Left ventricle myocardium superior (tissue), 1 donor: ENCODE data around the gene SHMT2. TPM values are rescaled to one million over a fixed set of nuclear protein-coding genes. Genes with fewer than 3 reads are reported as not detected.

Source experiments
- ATAC-seq: fragments of 200-7000 bp; cut with Tn5 transposase; one replicate; pipeline ENCODE4 v1.9.1; 2020; ENCODE audit warnings: mild to moderate bottlenecking, moderate library complexity
- DNase-seq: peaks from one replicate; pipeline ENCODE4 v3.0.0-alpha.2; 2020
- intact Hi-C: fragments of 100-400 bp; cut with micrococcal nuclease; formaldehyde crosslinking; loops from one replicate; pipeline ENCODE4 v1.11.0; 2022
- total RNA-seq: library from RNA; stranded (reverse); fragmentation: NEBNext Ultra II Directional; extraction: Animal tissue kit (Norgen Biotek cat#: 25700); gene quantifications from one replicate; pipeline ENCODE4 v1.2.1, GENCODE V29; 2021
- donor health status: DM: no; HTN: yes; CAD: no; lungs with severe emphysema.

The SHMT2 gene
- total RNA-seq, 1 donor from 2014 or later = 33.4 TPM

DNA sequence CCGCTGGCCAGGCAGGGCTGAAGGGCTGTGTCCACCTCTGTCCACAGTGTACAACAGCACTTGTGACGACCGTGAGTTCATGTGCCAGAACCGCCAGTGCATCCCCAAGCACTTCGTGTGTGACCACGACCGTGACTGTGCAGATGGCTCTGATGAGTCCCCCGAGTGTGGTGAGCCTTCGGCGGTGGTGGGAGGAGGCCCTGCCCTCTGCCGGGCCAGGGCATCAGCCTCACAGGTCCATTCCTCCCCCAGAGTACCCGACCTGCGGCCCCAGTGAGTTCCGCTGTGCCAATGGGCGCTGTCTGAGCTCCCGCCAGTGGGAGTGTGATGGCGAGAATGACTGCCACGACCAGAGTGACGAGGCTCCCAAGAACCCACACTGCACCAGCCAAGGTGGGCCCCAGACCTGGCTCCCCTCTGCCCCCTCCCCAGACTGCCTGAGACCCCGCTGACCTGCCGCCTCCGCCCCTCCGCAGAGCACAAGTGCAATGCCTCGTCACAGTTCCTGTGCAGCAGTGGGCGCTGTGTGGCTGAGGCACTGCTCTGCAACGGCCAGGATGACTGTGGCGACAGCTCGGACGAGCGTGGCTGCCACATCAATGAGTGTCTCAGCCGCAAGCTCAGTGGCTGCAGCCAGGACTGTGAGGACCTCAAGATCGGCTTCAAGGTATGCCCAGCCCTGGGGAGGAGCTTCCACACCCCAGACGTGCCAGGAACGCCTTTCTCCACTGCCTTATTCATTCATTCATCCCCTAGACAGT is 33.7 kb upstream of the SHMT2 start:
- no peak for ATAC-seq
- intact Hi-C loops = no loop called here
- DNase-seq = no peak

DNA sequence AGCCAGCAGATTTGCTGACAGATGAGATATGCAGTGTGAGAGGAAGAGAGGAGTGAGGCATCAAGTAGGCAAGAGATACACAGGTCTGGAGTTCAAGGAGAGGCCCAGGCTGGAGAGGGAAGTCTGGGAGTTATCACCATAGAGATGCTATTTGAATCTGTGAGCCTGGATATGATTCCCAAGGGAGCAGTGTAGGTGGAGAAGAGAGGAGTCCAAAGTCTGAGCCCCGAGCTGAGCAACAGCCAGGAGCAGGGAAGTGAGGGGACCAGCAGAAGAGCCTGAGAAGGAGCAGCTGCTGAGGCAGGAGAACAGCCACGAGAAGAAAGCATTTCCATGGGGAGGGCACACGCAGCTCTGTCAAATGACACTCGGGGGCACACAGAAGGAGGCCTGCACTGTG is 33.1 kb upstream of the SHMT2 start:
- intact Hi-C loops = no loop called here
- DNase-seq = no peak
- ATAC-seq = no peak

DNA sequence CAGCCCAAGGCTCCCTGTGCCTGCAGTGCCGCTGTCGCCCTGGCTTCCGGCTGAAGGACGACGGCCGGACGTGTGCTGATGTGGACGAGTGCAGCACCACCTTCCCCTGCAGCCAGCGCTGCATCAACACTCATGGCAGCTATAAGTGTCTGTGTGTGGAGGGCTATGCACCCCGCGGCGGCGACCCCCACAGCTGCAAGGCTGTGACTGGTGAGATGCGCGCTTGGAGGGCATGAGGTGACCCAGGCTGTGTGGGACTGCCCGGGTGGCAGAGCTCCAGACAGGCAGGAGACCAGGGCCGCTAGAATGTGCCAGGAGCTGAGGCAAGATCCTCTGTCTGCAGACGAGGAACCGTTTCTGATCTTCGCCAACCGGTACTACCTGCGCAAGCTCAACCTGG is 32.6 kb upstream of the SHMT2 start:
- ATAC-seq (no peak), DNase-seq (no peak)
- intact Hi-C loops = no loop called here

DNA sequence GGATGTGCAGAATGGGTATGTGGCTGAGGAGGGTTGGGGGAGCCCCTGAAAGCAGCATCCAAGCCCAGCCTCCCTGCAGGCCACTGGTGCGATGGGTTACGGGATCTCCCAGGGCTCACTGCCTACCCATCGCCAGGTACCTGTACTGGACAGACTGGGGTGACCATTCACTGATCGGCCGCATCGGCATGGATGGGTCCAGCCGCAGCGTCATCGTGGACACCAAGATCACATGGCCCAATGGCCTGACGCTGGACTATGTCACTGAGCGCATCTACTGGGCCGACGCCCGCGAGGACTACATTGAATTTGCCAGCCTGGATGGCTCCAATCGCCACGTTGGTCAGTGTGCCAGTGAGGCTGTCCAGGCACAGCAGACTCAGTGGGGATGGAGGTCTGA is 31.2 kb upstream of the SHMT2 start:
- no peak for ATAC-seq
- intact Hi-C loops = no loop called here

DNA sequence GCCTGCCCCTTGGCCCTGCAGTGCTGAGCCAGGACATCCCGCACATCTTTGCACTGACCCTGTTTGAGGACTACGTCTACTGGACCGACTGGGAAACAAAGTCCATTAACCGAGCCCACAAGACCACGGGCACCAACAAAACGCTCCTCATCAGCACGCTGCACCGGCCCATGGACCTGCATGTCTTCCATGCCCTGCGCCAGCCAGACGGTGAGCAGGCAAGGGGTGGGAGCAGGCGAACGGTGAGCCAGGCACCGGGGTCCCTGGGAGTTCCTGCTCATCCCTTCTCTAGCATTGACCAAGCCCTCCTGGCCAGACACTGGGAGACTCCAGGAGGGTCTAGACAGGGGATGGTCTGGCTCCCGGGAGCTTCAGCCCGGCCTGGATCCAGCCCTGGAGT is 30.3 kb upstream of the SHMT2 start:
- no peak for DNase-seq
- no peak for ATAC-seq
- intact Hi-C loops = no loop called here

More for the DNA sequence above, 31.2 kb upstream of the SHMT2 start:
- DNase-seq = no peak

DNA sequence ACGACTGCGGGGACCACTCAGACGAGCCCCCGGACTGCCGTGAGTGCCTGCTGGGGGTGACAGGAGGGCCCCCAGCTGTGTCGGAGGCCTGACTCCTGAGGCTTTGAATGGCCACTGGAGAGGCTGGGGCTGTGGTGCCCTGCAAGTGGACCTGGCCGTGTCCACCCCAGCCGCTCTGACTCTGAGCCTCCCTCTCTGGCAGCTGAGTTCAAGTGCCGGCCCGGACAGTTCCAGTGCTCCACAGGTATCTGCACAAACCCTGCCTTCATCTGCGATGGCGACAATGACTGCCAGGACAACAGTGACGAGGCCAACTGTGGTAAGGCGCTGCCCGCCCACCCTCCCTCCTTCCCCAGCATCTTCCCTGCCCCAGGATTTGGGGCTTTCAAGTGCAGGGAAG is 29.0 kb upstream of the SHMT2 start:
- ATAC-seq = no peak
- intact Hi-C loops = no loop called here

DNA sequence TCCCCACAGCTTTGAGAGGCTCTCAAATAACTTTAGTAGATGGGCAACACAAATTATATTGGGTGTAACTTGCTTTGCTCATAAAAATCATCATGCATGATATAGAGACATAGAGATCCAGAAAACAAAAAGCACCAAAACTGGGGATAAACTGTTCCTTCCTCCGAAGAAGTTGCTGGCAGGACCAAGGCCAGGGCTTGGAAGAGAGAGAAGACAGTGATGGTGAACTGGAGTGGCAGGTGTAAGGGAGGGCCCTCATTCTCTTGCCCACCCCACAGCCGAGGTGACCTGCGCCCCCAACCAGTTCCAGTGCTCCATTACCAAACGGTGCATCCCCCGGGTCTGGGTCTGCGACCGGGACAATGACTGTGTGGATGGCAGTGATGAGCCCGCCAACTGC is 28.3 kb upstream of the SHMT2 start:
- intact Hi-C loops = no loop called here
- DNase-seq (no peak), ATAC-seq (no peak)

More for the DNA sequence above, 29.0 kb upstream of the SHMT2 start:
- no peak for DNase-seq

DNA sequence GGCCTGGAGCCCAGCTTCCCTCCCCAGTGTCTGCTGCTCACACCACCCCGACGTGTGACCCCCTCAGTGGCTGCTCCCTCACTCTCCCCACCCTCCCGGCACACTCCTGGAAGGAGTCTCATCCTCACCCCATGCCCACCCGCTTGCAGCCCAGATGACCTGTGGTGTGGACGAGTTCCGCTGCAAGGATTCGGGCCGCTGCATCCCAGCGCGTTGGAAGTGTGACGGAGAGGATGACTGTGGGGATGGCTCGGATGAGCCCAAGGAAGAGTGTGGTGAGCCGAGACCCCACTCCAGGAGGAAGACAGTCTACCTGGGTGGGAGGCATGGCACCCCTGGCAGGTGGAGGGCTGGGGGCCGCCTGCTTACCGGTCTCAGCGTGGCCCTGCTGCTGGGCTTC is 27.9 kb upstream of the SHMT2 start:
- no peak for DNase-seq
- ATAC-seq = no peak
- intact Hi-C loops = no loop called here

DNA sequence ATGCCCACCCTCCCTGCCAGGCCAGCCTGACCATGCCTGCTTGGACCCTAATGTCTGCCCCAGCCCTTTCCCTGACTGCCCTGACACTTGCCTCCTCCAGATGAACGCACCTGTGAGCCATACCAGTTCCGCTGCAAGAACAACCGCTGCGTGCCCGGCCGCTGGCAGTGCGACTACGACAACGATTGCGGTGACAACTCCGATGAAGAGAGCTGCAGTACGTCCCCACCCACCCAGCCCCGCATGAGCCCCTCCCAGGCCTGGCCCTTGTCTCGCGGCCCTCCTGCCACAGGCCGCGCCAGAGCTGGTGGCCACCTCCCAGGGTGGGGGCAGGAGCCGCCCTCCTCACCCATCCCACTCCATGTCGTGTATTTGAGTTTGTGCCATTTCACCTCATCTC is 27.2 kb upstream of the SHMT2 start:
- DNase-seq = no peak
- intact Hi-C loops = no loop called here
- ATAC-seq = no peak

DNA sequence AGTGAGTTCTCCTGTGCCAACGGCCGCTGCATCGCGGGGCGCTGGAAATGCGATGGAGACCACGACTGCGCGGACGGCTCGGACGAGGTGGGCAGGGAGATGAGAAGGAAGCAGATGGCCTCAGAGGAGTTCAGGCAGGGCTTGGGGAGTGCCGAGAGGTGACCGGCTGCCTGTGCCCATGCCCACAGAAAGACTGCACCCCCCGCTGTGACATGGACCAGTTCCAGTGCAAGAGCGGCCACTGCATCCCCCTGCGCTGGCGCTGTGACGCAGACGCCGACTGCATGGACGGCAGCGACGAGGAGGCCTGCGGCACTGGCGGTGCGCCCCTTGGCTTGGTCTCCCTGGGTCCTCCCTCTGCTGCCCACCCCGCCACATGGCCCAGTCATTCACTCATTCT is 26.3 kb upstream of the SHMT2 start:
- intact Hi-C loops = no loop called here
- DNase-seq (no peak), ATAC-seq (no peak)

DNA sequence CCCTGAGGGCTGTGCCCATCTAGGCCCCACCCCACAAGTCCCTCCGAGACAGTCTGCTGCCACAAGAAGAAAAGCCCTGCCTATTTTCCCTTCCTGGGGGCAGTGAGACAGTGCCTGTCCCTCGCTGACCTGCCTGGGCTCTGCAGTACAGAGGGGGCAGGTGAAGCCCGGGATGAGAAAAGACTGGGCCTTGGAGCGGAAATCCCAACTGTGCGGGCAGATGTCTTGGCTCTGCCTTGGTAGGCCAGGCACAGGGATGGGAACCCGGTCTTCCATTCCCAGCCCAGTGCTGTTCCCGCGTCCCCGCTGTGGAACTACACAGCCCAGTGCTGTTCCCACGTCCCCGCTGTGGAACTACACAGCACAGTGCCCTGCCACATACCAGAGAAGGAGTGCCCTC is 25.7 kb upstream of the SHMT2 start:
- intact Hi-C loops = no loop called here

DNA sequence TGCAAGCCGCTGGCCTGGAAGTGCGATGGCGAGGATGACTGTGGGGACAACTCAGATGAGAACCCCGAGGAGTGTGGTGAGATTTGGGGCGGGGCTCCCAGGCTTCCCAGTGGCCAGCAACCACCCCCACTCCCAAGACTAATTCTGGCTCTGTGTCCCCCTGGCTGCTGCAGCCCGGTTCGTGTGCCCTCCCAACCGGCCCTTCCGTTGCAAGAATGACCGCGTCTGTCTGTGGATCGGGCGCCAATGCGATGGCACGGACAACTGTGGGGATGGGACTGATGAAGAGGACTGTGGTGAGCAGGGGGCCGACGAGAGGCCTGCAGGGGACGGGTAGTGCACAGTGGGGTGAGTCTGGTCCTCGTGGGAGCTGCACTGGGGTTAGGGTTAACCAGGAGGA is 25.1 kb upstream of the SHMT2 start:
- DNase-seq (no peak), ATAC-seq (no peak)
- intact Hi-C loops = no loop called here

More for the DNA sequence above, 25.7 kb upstream of the SHMT2 start:
- ATAC-seq (no peak), DNase-seq (no peak)

DNA sequence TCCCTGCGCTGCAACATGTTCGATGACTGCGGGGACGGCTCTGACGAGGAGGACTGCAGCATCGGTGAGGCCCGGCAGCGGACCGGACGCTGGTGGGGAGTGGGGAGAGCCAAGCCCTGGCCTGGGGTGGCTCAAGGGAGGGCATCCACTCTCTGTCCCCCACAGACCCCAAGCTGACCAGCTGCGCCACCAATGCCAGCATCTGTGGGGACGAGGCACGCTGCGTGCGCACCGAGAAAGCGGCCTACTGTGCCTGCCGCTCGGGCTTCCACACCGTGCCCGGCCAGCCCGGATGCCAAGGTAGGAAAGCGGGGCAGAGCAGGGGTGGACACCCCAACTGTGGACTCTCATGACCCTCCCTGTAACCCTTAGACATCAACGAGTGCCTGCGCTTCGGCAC is 24.3 kb upstream of the SHMT2 start:
- no peak for ATAC-seq
- intact Hi-C loops = no loop called here
- no peak for DNase-seq

DNA sequence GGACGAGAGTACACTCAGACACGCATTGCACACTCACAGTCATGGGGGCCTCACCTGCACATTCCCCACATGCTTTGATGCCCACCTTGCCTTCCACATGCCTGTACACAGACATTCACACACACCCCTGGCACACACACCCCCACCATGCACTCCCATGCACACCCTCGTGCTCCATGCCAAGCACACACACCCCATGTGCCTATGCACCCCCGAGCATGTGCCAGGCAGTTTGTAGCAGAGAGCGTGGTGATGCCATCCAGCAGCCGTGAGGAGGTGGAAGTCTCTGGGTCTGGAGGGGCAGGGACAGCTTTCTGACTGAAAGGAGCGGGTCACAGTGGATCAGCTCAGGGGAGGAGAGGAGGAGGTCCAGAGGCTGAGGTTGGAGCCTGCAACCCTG is 23.6 kb upstream of the SHMT2 start:
- no peak for ATAC-seq
- DNase-seq = peak; percentile 29
- intact Hi-C loops = no loop called here

DNA sequence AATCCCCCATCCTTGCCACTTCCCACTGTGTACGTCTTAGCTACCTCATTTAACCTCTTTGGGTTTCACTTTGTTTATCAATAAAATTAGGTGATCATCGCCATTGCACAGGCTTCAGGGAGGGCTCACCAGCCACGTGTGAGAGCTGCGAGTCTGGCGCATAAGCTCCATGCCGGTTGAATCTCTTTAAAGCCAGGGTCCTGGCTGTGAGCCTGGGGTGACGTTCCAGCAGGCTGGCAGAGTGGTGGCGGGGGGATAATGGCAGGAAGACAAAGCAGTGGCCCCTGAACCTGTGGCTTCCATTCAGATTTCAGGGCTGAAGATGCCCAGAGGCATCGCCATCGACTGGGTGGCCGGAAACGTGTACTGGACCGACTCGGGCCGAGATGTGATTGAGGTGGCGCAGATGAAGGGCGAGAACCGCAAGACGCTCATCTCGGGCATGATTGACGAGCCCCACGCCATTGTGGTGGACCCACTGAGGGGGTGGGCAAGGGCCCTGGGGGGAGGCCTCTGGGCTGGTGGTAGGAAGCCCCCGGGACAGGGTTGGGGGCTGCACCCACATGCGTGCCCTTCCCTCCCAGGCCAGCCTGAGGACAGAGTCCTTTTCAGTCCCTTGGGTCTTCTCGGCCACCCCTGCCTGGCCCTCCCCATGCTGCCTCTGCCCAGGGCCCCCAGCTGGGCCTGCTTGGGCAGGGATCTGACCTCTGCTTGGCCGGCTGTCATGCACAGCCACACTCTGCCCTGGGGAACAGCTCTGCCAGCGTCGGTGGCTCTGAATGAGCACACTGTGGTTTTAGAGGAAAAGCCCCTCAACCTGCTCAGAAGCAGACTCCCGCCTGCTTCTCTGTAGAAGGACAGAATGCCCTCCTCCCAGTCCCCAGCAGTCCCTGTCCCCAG is 21.5 kb upstream of the SHMT2 start:
- DNase-seq (peak; percentile 35), ATAC-seq (peak; percentile 3)
- intact Hi-C loops = no loop called here

DNA sequence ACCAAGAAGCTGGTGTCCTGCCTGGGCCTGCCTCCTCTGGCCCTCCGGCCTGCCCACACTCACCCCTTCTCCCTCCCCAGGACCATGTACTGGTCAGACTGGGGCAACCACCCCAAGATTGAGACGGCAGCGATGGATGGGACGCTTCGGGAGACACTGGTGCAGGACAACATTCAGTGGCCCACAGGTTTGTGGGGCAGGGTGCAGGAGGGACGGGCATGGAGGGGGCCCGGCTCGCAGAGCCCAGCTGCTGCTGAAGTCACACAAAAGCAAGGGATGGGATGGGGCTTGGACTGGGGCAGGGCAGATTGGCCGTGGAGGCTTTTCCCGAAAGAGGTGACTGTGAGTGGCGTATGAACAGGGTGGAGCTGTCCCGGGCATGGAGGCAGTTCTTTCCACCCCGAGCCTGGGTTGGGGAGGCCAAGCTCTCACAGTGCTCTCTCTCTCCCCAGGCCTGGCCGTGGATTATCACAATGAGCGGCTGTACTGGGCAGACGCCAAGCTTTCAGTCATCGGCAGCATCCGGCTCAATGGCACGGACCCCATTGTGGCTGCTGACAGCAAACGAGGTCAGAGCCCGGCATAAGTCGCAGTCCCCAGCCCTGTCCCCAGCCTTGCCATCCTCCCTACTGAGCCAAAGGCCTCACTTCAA is 20.8 kb upstream of the SHMT2 start:
- intact Hi-C loops = no loop called here
- ATAC-seq (peak; percentile 71), DNase-seq (peak; percentile 88)

DNA sequence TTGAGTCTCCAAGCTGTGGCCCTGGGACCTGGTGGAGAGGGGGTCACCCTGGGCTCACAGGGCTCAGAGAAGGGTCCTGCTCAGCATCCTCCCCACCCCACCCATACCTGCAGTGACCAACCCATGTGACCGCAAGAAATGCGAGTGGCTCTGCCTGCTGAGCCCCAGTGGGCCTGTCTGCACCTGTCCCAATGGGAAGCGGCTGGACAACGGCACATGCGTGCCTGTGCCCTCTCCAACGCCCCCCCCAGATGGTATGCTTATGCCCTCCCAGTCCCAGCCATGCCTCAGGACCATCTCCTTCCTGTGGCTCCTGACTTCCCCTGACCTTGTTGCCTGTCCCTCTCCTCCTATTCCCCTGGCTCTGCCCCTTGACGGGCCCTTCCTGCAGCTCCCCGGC is 19.6 kb upstream of the SHMT2 start:
- intact Hi-C loops = no loop called here
- DNase-seq = no peak
- ATAC-seq = no peak

DNA sequence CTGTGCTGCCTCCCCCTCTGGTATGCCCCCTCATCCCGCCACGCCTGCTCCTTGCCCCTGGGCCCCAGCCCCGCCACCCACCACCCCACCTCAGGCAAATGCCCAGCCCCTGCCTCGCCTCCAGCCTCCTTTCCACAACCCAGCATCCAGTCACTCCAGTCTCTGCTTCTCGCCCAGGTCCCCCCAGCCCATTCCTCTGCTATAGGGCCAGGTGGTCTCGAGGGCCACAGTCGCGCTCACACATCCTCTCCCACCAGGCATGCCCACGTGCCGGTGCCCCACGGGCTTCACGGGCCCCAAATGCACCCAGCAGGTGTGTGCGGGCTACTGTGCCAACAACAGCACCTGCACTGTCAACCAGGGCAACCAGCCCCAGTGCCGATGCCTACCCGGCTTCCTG is 19.1 kb upstream of the SHMT2 start:
- DNase-seq (no peak), ATAC-seq (no peak)
- intact Hi-C loops = no loop called here

DNA sequence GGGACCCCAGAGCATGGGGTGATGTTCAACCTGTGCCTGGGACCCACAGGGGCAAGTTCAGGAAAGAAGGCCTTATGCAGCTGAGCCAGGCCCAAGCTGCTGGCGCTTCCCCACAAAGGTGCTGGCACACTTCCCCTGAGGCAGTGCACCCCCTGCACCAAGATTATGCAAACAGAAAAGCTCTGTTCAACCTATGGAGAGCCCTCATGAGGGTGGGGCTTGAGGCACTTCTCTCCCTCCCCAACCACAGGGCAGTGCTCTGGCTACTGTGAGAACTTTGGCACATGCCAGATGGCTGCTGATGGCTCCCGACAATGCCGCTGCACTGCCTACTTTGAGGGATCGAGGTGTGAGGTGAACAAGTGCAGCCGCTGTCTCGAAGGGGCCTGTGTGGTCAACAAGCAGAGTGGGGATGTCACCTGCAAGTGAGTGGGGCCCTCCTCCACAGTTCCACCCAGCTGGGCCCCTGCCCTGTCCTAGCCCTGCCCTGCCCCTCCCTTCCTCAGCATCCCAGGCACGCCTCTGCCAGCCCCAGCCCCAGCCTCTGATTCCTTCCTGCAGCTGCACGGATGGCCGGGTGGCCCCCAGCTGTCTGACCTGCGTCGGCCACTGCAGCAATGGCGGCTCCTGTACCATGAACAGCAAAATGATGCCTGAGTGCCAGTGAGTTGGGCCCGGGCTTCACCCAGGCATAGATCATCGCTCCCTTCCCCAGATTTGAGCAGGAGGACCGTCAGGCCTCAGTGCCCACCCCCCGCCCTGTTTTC is 18.4 kb upstream of the SHMT2 start:
- intact Hi-C loops = no loop called here
- ATAC-seq (no peak), DNase-seq (peak; percentile 28)
